Esophagus squamous epithelium (tissue), 4 donors: Measurements from ENCODE around the gene RNASE13.

Experiments
- POLR2A ChIP-seq, 4 donors: fragments of 450-650 bp; IDR thresholded peaks; one replicate each; pipeline ENCODE4 v1.6.1; 2017; ENCODE audit warnings: antibody characterized with exemption in 4 of 4, mild to moderate bottlenecking in 4 of 4, moderate library complexity in 3 of 4
- TF ChIP-seq, protein P1 (sequence below), 6 experiments: fragments of 450-650 bp in 4 of 6; fragments of 200-600 bp in 2 of 6; sonication (generic) in 2 of 6; IDR thresholded peaks; one replicate each; pipeline ENCODE4 v1.5.1; 2016 to 2019; ENCODE audit warnings: antibody characterized with exemption in 6 of 6, mild to moderate bottlenecking in 4 of 6, moderate library complexity in 4 of 6

DNA sequence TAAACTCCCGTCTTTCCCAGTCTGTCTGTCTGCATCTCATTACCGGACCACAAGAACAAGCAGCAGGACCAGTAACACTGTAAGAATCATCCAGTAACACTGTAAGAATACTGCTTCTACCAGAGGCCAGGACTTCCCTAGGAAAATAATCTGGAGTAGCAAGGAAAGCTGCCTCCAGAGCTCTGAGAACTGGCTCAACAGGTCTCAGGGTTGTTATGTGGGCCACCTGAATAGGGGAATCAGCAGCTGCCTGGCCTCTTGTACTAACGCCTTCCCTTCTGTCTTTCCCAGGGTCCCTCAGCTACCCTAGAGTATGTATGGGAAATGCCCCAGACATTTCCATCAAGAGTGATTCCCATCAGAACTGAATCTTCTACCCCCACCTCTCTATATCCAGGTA is 36.5 kb downstream of the RNASE13 start:
- no peak for TF ChIP-seq POLR2A (IDR thresholded peaks at IDR 0.05)
- TF ChIP-seq, protein P1, sequence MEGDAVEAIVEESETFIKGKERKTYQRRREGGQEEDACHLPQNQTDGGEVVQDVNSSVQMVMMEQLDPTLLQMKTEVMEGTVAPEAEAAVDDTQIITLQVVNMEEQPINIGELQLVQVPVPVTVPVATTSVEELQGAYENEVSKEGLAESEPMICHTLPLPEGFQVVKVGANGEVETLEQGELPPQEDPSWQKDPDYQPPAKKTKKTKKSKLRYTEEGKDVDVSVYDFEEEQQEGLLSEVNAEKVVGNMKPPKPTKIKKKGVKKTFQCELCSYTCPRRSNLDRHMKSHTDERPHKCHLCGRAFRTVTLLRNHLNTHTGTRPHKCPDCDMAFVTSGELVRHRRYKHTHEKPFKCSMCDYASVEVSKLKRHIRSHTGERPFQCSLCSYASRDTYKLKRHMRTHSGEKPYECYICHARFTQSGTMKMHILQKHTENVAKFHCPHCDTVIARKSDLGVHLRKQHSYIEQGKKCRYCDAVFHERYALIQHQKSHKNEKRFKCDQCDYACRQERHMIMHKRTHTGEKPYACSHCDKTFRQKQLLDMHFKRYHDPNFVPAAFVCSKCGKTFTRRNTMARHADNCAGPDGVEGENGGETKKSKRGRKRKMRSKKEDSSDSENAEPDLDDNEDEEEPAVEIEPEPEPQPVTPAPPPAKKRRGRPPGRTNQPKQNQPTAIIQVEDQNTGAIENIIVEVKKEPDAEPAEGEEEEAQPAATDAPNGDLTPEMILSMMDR (IDR thresholded peaks at IDR 0.05) = no peak
